Fibroblast of lung (primary cell): ENCODE data around the gene GSTK1.

ENCODE experiments used
- CTCF ChIP-seq, 2 donors: IDR thresholded peaks in 1 of 2; conservative IDR thresholded peaks in 1 of 2; 1 replicate in 1 of 2; 2 replicates in 1 of 2; pipeline ENCODE4 v1.5.1; 2011 to 2012; ENCODE audit warnings: low read length in 2 of 2, control low read depth in 1 of 2, inconsistent platforms in 1 of 2, low read depth in 1 of 2, mild to moderate bottlenecking in 1 of 2
- EZH2 ChIP-seq: IDR thresholded peaks from 2 replicates; pipeline ENCODE4 v1.5.1; 2012; ENCODE audit warnings: low read length, control low read depth, mild to moderate bottlenecking; ENCODE audit errors: missing control alignments

GRCh38 chr7:143318661-143319060 is 55.4 kb downstream of the GSTK1 start:
- TF ChIP-seq CTCF (conservative IDR thresholded peaks at IDR 0.05 in 1 of 2, IDR thresholded peaks at IDR 0.05 in 1 of 2; ENCODE audit: low read depth in 1 of 2, low read length in 2 of 2): no peak
- no peak for TF ChIP-seq EZH2
